GM18499 (cell line): ENCODE results near the gene ARHGAP6.
A peak's percentile ranks its signal among the peaks of the same experiment; 100 is the strongest.
"Not testable (repeated sequence)": the region's sequence is repeated elsewhere in the genome, so short reads cannot be mapped to it uniquely, and the experiment has no call there.

Experiments
- ATAC-seq: cut with Tn5 transposase; IDR thresholded peaks from one replicate; pipeline ENCODE4 v1.9.1; 2021; ENCODE audit warnings: moderate number of reproducible peaks; ENCODE audit not compliant: insufficient read depth, unreplicated experiment

Gene ARHGAP6

GRCh38 chrX:11647138-11647537, 18.6 kb downstream of the ARHGAP6 start:
- no peak for ATAC-seq

GRCh38 chrX:11641349-11642065, 24.2 kb downstream of the ARHGAP6 start:
- ATAC-seq = no peak

DNA sequence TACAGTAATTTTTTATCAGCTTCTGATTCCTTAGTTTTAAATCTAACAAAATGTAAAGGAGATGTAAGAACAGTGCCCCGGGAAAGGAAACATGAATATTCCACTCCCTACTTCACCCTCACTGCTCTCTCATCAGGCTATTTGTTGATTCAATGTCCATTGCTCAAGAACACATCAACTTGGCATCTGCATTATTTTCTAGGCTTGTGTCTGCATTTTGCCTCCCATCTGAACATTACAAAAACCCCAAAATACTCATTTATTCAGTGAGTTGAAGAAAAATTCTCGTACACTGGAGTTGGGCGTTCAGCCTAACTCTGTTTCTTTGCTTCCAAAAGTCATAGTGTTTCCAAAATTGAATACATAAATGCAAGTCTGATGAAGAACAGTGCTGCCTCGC, 25.6 kb downstream of the ARHGAP6 start:
- ATAC-seq = no peak

DNA sequence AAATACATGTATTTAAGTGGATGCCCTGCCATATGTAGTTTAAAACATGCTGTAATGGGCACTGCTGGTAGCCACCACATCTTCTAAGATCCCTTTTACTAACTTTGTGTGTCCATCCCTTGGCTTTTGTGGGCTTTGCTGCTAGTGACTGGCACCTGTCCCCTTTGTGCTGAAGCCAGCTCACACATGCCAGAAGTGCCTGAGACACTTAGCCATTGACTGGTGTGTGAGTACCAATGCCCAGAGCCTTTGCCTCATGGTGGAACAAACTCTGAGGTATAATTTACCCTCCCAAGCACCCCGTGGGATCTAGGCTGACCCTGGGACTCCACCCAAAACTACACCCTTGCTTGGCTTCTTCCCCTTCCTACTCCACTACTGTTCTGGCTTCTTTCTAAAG, 33.0 kb downstream of the ARHGAP6 start:
- ATAC-seq = no peak

DNA sequence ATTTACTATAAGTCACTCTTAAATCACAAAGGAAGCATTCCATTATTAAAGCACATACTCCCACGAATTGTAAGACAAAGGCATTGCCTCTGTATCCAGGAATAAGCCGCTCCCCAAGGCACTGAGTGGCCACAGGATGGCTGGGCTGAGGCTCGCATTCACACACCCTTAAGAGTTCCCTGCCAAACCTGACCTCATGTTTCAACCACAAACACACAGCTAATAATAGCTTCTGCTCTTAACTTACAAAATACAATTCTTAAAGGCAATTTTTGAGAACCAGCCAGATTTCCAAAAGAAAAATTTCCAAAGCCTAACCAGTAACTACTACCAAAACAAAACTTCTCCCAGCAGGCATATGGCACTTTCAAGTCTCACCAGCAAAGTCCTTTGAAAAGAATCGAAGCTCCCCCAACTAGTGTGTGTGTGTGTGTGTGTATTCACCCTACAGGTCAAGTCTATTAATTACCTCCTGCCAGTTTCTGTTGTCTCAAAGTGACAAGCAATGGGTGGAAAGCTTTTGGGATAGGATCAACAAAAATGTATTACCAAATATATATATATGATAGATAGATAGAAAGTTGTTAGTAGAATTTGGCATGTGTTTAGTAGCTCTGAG, 36.0 kb downstream of the ARHGAP6 start:
- no peak for ATAC-seq

DNA sequence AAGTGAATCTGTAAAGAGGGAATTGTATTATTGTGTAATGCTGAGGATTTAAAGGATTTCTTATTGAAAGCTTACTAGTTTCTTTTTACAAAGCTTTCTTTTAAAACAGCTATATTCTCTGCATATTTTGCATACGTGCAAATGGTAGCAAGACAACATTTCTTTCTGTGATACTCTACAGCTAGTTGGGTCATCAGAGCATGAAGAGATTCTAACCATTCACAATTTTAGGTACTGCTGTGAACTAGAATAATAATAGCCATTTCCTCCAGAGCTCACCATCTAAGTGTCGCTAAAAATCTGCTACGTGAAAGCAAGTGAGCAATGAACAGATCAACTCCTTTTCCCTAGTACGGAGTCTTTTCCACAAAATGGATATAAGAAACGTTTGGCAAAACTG, 37.3 kb downstream of the ARHGAP6 start:
- ATAC-seq = no peak

- ATAC-seq = no peak
These were observed 39.4 kb downstream of the ARHGAP6 start for GRCh38 chrX:11626351-11626750.

DNA sequence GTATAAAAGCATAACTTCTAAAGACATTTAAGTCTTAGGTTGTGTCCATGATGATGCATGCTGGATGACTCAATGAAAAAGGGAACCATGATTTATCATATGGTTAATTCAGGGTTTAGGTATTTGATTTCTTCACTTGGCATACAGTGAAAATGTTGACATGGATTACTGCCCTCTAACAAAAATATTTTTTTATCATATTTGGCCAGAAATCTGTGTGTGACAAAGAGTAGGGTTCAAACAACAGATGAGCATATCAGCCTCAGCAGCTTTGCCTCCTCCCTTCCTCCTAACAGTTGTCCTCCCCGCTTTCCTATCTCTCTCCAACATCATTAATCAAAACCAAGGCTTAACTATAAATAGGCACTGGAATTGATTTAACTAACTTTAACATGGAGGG, 46.3 kb downstream of the ARHGAP6 start:
- no peak for ATAC-seq

GRCh38 chrX:11614253-11614652, 51.5 kb downstream of the ARHGAP6 start:
- ATAC-seq = not testable (repeated sequence)

- no peak for ATAC-seq
These were observed 53.8 kb downstream of the ARHGAP6 start for GRCh38 chrX:11611965-11612364.

GRCh38 chrX:11611161-11611560, 54.6 kb downstream of the ARHGAP6 start:
- no peak for ATAC-seq

- ATAC-seq = peak; percentile 66
These were observed 56.6 kb downstream of the ARHGAP6 start for GRCh38 chrX:11609109-11609508.

DNA sequence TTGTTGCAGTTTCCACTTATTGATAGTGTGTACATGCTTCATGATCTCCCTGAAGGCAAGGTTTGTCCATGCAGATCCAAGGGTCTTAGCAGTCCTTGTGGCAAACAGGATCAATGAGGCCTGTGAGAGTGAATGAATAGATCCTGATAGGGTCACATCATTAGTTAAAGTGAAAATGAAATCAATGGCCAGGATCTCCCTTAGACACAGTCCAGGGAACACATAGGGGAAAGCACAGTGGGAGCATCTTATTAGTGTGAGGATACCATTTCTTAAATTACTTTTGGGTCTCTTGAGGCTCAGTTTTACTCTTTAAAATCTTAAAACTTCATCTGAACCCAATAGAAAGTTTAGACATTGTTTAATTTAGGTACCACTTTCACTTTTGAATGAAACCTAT, 59.3 kb downstream of the ARHGAP6 start:
- ATAC-seq = no peak

GRCh38 chrX:11600578-11600977, 65.1 kb downstream of the ARHGAP6 start:
- no peak for ATAC-seq

- no peak for ATAC-seq
These were observed 68.2 kb downstream of the ARHGAP6 start for GRCh38 chrX:11597479-11597878.

DNA sequence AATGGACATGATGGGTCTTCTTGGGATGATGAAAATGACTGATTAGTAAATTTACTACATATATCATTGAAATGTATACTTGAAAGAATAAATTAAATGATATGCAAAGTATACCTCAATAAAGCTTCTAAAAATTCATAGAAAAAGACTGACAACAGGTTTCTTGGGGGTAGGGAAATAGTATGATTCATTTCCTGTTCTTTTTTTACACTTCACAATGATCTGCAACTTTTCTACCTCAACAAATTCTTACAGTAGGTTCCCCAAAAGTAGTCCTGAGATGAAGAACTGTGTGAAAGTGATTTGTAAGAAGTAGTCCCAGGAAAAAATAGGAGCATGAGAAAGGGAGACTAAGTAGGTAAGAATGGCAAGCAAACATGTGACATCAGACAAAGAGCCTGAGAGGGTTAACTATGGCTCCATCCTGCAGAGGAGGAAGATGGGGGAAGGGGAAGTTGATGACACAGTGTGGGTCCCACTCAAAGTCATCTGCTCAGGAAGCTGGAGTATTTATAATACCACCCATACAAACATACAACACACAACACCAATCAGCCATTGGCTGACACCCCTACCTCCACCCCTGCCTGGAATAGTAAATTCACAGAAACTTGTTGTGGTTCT, 73.9 kb downstream of the ARHGAP6 start:
- ATAC-seq = no peak

DNA sequence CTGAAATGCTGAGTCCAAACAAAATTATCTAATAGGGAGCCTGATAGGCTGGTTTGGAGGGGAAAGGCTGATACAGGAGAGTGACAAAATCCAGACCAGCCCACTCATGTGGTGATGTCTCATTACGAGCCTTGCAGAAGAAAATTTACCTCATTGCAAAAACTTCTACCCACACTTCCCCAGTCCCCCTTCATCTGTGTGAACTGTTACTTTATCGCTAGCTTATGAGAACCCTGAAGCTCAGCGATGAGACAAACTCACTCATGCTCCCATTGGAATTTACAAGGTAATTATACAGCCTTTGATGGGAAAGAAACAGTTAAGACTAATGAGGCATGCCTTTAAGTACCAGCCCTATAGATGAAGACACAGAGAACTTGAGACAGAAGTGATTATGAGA, 76.1 kb downstream of the ARHGAP6 start:
- no peak for ATAC-seq

DNA sequence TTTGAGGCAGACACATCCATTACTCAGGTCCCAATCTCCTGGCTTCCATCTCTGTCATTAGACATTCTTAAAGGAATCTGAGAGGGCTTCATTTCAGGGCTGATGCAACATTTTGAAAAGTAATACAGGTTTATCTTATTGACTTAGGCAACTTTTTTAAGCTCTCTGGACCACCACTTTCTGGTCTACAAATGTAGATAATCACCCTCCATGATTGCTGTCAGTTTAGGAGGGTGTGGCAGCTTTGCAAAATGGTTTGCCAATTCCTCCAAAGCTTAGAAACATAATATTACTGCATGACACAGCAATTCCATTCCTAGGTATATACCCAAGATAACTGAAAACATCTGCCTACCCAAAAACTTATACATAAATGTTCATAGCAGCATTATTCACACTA, 77.6 kb downstream of the ARHGAP6 start:
- no peak for ATAC-seq

DNA sequence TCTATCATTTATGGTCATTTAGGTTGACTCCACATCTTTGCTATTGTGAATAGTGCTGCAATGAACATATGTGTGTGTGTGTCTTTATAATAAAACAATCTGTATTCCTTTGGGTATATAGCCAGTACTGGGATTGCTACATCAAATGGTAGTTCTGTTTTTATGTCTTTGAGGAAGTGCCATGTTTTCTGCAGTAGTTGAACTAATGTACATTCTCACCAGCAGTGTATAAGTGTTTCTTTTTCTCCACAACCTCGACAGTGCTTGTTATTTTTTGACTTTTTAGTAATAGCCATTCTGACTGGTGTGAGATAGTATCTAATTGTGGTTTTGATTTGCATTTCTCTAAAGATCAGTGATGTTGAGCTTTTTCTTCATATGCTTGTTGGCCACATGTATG, 80.5 kb downstream of the ARHGAP6 start:
- ATAC-seq = no peak

GRCh38 chrX:11580789-11581188, 84.9 kb downstream of the ARHGAP6 start:
- no peak for ATAC-seq

- ATAC-seq = no peak
These were observed 85.8 kb downstream of the ARHGAP6 start for GRCh38 chrX:11579636-11580600.
